HG03060 (cell line): ENCODE measurements around the gene SSX4B.
"Not testable (repeated sequence)": the region's sequence is repeated elsewhere in the genome, so short reads cannot be mapped to it uniquely, and the experiment has no call there.

Source experiments
- ATAC-seq: cut with Tn5 transposase; IDR thresholded peaks from one replicate; pipeline ENCODE4 v1.9.1; 2021; ENCODE audit warnings: low read depth, moderate number of reproducible peaks; ENCODE audit not compliant: unreplicated experiment

The SSX4B gene, protein sequence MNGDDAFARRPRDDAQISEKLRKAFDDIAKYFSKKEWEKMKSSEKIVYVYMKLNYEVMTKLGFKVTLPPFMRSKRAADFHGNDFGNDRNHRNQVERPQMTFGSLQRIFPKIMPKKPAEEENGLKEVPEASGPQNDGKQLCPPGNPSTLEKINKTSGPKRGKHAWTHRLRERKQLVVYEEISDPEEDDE

DNA sequence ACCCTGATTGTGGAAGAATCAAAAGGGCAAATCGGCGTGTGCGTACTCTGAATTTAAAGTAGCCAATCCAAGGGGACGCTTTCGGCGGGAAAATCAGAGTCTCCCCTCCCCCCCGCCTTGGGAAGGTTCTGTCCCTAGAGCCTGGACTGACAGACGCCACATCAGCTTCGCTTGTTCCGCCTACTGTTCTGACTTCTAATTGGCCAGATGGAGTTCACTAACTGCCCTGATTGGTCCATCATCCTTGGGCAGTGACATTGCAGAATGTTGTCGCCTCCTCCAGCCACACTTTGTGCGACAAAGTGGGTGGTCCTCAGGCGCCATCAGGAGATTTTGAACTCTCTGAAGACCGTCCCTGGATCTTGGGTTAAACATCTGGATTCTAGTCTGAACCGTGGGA lies at the start of gene SSX4B:
TSS of gene SSX4B (minus strand) at position 101 of the 400 bp plus-strand sequence. CDS start 588 bp downstream, outside the sequence.
- not testable (repeated sequence) for ATAC-seq

DNA sequence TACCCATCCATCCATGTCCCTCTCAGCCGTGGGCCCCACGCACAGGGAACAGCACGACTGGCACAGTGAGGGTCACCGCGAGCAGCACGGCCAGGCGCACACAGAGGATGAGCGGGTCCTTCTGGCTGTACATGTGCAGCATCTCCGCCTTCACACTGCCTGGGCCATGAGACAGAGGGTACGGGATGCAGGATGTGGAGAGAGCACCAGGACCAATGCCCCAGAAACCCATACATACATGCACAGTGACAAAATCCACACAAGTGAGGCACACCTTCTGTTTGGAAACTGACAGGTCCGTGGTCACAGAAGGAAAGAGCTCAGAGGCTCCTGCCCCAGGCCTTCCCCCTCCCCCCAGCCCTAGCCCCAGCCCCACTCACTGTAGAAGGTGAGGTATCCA lies 48.8 kb upstream of the SSX4B start:
- ATAC-seq, result no peak

DNA sequence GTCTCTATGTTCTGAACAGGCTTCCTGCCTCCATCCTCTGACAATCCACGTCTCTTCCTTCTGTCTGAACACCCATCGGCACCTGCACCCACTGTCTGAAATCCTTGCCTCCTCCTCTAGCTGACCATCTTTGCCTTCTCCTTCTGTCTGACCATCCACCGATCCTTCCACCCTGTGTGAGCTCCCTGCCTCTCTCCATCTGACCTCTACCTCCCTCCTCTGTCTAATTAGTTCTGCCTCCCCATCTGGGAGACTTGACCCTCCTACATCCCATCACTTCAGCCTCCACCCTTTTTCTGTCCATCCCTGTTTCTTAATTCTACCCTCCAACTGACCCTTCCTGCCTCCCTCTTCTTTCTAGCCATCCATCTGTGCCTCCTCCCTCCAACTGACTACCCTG lies 48.3 kb upstream of the SSX4B start:
- no peak for ATAC-seq

DNA sequence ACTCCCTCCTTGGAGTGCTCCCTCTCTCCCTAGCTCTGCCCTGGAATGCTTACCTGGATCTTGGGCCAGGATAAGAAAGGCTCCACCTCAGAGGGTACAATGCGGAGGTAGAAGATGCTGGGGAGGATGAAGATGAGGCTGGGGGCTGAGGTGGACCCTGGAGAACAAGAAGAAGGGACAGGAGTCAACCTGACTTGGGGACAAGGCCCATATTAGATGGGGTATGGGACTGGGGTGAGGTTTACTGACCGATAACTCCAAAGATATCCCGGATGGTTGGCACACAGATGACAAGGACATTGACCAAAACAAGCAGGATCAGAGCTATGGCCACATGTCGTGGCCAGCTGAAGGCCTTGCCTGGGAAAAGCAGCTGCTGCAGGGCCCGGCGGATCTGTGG lies 47.7 kb upstream of the SSX4B start:
- no peak for ATAC-seq

DNA sequence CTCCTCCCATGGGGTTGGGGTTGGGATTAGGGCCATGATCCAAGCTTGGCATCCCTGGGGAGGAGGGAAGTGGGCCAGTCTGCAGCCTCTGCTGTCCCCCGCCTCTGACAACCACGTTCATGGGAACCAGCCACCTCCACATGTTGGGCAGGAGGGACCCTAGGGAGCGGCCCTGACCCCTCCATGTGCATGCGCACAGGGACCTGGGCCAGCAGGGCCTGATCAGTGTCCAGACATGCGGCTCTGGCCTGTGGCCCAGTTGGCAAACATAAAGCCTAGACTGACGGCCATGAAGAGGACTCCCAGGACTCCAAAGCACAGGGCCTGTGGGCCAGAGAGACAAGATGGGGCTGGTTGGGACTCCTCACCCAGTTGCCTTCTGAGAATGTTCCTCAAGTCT lies 47.0 kb upstream of the SSX4B start:
- no peak for ATAC-seq

DNA sequence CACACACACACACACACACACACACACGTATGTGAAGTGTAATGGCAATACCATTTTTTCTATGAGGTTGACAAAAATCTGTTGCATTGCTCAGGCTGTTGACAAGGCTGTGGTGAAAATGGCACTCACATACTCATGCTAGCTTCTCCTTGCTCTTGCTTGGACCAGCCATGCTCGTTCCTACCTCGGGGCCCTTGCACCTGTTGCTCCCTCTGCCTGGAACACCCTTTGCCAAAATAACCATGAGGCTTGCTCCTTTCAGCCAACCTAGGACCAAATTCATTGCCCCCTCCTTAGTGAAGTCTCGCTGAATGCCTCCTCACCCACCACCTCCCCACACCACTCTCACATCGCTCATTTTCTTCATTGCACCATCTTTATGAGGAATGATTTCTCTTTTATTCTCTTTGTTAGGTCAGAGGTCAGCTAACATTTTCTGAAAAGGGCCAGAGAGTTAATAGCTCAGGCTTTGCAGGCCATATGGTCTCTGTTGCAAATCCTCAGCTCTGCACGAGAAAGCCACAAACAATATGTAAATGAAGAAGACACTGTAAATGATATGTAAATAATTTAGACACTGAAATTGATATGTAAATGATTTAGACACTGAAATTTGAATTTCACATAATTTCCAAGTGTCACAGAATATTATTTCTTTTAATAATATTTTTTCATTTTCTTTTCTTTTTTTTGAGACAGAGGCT lies 45.0 kb upstream of the SSX4B start:
- no peak for ATAC-seq

DNA sequence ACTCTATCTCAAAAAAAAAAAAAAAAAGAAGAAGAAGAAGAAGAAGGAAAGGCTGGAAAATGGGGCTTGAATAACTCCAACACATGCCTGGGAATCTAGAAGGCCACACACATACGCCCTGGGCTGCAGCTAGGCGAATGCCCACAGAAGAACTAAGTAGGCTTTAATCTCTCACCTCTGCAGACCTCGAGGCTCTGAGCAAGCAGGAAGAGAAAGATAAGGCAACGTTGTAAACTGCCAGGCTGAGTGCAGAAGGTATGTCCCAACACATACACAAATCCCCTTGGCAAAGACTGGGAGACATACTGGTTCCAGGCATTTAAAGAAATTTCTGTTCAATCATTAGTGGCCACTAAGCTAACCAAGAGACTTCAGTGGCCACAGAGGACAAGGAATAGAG lies 39.9 kb upstream of the SSX4B start:
- no peak for ATAC-seq

DNA sequence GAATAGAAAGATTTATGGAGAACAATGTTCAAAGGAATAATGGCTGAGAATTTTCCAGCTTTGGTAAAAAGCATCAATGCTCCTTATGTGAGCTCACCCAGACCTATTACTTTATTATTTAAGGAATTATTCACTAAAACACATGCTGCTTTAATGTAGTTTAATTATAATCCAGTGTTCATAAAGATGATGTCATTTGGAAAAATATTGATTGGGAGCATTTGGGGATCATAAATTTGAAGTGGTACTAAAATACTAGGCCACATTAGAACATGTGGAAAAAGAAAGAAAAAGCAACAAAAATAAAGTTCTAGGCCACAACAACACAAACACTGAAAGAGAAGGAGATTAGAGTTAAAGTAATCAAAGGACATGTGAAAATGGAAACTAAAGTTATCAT lies 38.3 kb upstream of the SSX4B start:
- no peak for ATAC-seq

DNA sequence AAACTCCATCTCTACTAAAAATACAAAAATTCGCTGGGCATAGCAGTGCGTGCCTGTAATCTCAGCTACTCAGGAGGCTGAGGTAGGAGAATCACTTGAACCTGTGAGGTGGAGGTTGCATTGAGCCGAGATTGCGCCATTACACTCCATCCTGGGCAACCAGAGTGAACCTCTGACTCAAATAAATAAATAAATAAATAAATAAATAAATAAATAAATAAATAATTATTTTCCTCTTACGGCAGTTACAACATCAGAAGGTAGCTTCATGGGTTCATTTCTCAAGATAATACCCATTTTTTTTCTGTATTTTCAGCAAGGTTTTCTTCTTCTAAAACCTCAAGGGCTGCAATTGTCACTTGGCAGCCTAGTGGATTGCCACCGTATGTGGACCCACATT lies 35.4 kb upstream of the SSX4B start:
- not testable (repeated sequence) for ATAC-seq

DNA sequence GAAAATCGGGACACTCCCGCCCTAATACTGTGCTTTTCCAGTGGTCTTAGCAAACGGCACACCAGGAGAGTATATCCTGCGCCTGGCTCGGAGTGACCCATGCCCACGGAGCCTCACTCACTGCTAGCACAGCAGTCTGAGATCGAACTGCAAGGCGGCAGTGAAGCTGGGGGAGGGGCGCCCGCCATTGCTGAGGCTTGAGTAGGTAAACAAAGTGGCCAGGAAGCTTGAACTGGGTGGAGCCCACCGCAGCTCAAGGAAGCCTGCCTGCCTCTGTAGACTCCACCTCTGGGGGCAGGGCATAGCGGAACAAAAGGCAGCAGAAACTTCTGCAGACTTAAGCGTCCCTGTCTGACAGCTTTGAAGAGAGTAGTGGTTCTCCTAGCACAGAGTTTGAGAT lies 22.0 kb upstream of the SSX4B start:
- not testable (repeated sequence) for ATAC-seq

DNA sequence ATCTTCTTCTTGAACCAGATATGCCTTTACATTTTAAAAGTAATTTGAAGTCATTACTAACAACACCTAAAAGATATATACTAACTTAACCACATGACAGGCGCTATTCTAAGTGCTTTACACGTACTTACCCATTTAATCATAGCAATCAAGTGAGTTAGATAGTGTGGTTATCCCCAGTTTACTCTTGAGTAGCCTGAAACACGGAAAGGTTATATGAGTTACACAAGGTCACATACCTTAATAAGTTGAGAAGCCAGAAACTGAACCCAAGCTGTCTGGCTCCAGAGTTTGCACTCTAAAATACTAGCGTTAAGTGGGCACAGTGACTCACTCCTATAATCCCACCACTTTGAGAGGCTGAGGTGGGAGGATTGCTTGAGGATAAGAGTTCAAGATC lies 18.4 kb upstream of the SSX4B start:
- ATAC-seq, result not testable (repeated sequence)

DNA sequence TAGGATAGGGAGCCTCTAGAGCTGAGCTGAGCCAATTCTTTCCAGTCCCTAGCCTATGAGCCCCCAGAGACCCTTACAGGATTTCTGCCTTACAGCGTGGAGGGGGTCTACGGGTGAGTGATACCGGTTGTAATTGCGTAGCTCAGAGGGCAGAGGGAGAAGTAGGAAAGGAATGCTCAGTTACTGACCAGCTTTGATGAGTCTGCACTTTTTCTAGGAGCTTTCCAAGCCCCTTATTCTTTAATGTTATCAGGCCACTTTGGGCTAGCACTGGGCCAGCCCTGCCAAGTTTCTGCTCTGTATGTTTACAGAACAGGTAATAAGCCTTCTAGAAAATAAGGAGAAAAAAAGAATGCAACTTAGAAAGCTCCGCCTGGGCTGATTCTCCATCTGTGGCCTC lies 17.8 kb upstream of the SSX4B start:
- not testable (repeated sequence) for ATAC-seq

DNA sequence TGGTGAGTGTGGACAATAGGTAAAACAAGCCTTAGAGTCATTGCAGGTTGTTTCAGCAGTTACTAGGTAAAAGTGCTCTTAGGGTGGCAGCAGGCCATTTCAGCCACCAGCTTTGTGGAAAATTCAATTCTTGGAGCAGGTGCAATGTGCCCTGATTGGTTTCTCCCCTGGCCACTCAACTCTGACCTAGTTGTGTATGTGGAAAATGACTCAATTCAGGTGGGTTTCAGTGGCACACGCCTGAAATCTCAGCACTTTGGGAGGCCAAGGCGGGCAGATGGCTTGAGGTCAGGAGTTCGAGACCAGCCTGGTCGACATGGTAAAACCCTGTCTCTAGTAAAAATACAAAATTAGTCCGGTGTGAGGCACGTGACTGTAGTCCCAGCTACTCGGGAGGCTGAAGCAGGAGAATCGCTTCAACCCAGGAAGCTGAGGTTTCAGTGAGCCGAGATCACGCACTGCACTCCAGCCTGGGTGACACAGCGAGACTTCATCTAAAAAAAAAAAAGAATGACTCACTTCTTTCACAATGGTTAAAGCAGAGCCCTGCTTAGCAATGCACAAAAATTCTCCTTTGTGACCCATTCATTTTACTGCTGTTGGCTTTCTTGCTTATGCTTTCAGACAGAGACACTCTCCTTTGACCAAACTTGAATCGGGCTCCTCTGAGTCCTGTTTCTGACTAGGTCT lies 15.4 kb upstream of the SSX4B start:
- ATAC-seq, result not testable (repeated sequence)

DNA sequence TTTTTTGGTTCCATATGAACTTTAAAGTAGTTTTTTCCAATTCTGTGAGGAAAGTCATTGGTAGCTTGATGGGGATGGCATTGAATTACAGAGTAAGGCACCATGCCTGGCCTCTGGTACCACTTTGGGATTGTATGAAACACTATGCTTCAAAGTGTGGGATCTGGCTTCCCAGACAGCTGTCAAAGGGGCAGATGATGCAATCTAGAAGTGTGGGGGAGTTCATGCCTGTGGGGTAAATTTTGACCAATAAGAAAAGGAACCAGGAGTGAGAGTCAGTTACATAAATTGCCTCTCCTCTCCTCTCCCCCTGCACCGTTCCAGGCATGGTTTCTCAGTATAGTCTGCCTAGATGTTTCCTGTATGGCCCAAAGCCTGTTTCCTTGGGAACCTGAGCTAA lies 13.9 kb downstream of the SSX4B start:
- ATAC-seq, result not testable (repeated sequence)

DNA sequence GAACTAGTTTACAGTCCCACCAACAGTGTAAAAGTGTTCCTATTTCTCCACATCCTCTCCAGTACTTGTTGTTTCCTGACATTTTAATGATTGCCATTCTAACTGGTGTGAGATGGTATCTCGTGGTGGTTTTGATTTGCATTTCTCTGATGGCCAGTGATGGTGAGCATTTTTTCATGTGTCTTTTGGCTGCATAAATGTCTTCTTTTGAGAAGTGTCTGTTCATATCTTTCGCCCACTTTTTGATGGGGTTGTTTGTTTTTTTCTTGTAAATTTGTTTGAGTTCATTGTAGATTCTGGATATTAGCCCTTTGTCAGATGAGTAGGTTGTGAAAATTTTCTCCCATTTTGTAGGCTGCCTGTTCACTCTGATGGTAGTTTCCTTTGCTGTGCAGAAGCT lies 14.8 kb downstream of the SSX4B start:
- ATAC-seq, result not testable (repeated sequence)

DNA sequence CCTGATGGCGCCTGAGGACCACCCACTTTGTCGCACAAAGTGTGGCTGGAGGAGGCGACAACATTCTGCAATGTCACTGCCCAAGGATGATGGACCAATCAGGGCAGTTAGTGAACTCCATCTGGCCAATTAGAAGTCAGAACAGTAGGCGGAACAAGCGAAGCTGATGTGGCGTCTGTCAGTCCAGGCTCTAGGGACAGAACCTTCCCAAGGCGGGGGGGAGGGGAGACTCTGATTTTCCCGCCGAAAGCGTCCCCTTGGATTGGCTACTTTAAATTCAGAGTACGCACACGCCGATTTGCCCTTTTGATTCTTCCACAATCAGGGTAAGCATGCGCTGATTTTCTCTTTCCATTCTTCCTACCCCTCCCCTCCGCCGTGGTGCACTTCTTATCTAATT lies 28.5 kb downstream of the SSX4B start, which contains the start of gene SSX4:
TSS of gene SSX4 (plus strand) at position 301 of the 400 bp plus-strand sequence. CDS start 515 bp downstream, outside the sequence.
- not testable (repeated sequence) for ATAC-seq

DNA sequence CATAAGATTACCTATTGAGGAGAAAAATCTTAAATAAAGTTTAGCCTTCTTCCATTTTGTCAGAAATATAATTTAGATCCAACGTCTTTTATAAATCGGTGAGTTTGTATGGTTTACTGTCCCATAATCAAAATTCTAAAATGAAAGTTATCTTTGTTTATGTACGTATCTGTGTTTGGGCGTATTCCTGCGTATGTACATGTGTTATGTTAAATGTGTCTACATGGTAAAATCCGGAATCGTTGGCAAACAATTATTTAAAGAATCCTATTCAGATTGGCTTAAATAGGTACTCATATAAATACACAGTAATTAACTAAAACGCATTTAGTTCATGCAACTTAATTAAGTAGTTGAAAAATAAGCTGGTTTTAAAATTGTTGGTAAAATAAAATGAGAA lies 41.4 kb downstream of the SSX4B start:
- ATAC-seq, result not testable (repeated sequence)

DNA sequence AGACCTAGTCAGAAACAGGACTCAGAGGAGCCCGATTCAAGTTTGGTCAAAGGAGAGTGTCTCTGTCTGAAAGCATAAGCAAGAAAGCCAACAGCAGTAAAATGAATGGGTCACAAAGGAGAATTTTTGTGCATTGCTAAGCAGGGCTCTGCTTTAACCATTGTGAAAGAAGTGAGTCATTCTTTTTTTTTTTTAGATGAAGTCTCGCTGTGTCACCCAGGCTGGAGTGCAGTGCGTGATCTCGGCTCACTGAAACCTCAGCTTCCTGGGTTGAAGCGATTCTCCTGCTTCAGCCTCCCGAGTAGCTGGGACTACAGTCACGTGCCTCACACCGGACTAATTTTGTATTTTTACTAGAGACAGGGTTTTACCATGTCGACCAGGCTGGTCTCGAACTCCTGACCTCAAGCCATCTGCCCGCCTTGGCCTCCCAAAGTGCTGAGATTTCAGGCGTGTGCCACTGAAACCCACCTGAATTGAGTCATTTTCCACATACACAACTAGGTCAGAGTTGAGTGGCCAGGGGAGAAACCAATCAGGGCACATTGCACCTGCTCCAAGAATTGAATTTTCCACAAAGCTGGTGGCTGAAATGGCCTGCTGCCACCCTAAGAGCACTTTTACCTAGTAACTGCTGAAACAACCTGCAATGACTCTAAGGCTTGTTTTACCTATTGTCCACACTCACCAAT lies 43.9 kb downstream of the SSX4B start:
- not testable (repeated sequence) for ATAC-seq

DNA sequence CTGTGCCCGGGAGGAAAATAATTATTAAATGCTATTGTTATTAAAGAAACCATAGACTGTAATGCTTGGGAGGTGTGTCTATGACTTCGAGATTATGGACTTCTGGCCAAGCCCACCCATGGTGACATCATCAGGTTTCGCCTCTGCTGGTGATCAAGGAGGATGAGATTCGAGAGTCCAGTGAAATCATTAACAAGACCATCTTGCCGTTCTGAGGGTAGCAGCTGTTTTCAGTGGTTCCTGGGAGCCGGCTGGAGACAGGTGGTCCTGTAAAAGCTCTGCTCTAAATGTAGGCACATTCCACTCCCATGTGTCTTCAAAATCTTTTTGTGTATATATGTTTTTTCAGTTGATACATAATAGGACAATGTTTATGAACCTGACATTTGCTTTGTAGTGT lies 52.5 kb downstream of the SSX4B start:
- not testable (repeated sequence) for ATAC-seq

DNA sequence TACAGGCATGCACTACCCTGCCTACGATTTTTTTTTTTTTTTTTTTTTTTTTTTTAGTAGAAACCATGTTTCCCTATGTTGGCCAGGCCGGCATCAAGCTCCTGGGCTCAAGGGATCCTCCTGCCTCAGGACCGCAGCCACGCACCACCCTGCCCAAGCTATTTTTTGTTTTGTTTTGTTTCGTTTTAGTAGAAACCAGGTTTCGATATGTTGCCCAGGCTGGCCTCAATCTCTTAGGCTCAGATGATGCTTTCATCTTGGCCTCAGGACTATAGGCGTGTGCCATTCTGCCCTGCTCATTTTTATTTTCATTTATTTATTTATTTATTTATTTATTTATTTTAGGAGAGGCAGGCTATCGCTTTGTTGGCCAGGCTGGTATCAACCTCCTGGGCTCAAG lies 54.1 kb downstream of the SSX4B start:
- ATAC-seq, result no peak
